A549 (cell line): Measurements from ENCODE around the gene SETBP1.

Experiments used
- BHLHE40 ChIP-seq: IDR thresholded peaks from 2 replicates; pipeline ENCODE4 v1.6.1; 2012; ENCODE audit warnings: low read depth, low read length, inconsistent platforms
- CHD2 ChIP-seq: fragments of 150-350 bp; IDR thresholded peaks from 2 replicates; pipeline ENCODE4 v1.6.1; 2014; ENCODE audit warnings: low read length; ENCODE audit not compliant: partially characterized antibody
- EP300 ChIP-seq, 2 experiments: fragments of >200 bp; sonication (Bioruptor Twin); formaldehyde crosslinking; IDR thresholded peaks; 2 replicates in 1 of 2; 3 replicates in 1 of 2; pipeline ENCODE4 v1.6.1; 2016 to 2017
- MAFK ChIP-seq: fragments of 450-650 bp; IDR thresholded peaks from 2 replicates; pipeline ENCODE4 v1.6.1; 2014; ENCODE audit not compliant: partially characterized antibody
- MYC ChIP-seq: IDR thresholded peaks from 2 replicates; pipeline ENCODE4 v1.6.1; 2012; ENCODE audit warnings: mild to moderate bottlenecking, inconsistent platforms, low read length, improper control_type of control experiment, borderline replicate concordance
- NR3C1 ChIP-seq: fragments of >200 bp; sonication (Bioruptor Twin); formaldehyde crosslinking; IDR thresholded peaks from 3 replicates; pipeline ENCODE4 v1.6.1; 2017
- POLR2A ChIP-seq: IDR thresholded peaks from 2 replicates; pipeline ENCODE4 v1.6.1; 2012; ENCODE audit warnings: mild to moderate bottlenecking, low read length
- POLR2AphosphoS2 ChIP-seq: conservative IDR thresholded peaks from 2 replicates; pipeline ENCODE4 v1.6.1; 2012; ENCODE audit warnings: low read length, improper control_type of control experiment, inconsistent platforms
- RAD21 ChIP-seq, 2 experiments: fragments of >200 bp in 1 of 2; sonication (Bioruptor Twin) in 1 of 2; formaldehyde crosslinking in 1 of 2; IDR thresholded peaks in 1 of 2; conservative IDR thresholded peaks in 1 of 2; 2 replicates in 1 of 2; 3 replicates in 1 of 2; pipeline ENCODE4 v1.6.1; 2012 to 2018; ENCODE audit warnings: inconsistent platforms in 1 of 2
- SMC3 ChIP-seq: fragments of >200 bp; sonication (Bioruptor Twin); formaldehyde crosslinking; IDR thresholded peaks from 3 replicates; pipeline ENCODE4 v1.6.1; 2018; ENCODE audit warnings: inconsistent platforms
- TF ChIP-seq, protein P1 (sequence below): fragments of >200 bp; sonication (Bioruptor Twin); formaldehyde crosslinking; IDR thresholded peaks from 3 replicates; pipeline ENCODE4 v1.5.1; 2016
- TF ChIP-seq, protein P2 (sequence below): fragments of 150-350 bp; IDR thresholded peaks from 2 replicates; pipeline ENCODE4 v1.6.1; 2014; ENCODE audit warnings: low read depth, mild to moderate bottlenecking, low read length
- TF ChIP-seq, protein P3 (sequence below): fragments of >200 bp; sonication (Bioruptor Twin); formaldehyde crosslinking; IDR thresholded peaks from 3 replicates; pipeline ENCODE4 v1.6.1; 2016
- TF ChIP-seq, protein P4 (sequence below): fragments of 450-650 bp; IDR thresholded peaks from 2 replicates; pipeline ENCODE4 v1.6.1; 2014; ENCODE audit warnings: antibody characterized with exemption

DNA sequence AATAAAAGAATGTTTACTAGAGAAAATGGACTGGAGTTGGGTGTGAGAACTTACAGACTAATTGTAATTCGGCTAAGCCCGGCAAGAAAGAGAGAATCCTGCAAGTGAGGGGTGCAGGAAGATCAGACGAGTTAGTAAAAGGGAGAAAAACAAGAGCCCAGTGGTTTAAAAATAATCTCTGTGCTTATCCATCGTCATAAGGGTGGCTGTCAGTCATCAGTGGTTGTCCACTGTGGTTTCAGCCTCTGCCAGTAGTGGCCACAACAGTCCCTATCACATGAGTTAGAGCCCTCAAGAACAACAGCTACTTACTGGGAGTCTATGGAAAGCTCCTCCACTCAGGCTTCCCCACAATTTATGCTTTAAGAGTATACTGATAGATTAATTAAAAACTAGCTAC lies 239.8 kb downstream of the SETBP1 start:
- TF ChIP-seq, protein P1, sequence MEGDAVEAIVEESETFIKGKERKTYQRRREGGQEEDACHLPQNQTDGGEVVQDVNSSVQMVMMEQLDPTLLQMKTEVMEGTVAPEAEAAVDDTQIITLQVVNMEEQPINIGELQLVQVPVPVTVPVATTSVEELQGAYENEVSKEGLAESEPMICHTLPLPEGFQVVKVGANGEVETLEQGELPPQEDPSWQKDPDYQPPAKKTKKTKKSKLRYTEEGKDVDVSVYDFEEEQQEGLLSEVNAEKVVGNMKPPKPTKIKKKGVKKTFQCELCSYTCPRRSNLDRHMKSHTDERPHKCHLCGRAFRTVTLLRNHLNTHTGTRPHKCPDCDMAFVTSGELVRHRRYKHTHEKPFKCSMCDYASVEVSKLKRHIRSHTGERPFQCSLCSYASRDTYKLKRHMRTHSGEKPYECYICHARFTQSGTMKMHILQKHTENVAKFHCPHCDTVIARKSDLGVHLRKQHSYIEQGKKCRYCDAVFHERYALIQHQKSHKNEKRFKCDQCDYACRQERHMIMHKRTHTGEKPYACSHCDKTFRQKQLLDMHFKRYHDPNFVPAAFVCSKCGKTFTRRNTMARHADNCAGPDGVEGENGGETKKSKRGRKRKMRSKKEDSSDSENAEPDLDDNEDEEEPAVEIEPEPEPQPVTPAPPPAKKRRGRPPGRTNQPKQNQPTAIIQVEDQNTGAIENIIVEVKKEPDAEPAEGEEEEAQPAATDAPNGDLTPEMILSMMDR = no peak
- TF ChIP-seq BHLHE40 = no peak
- TF ChIP-seq RAD21 (conservative IDR thresholded peaks at IDR 0.05 in 1 of 2, IDR thresholded peaks at IDR 0.05 in 1 of 2) = no peak
- no peak for TF ChIP-seq CHD2
- TF ChIP-seq POLR2A = no peak
- TF ChIP-seq EP300 (IDR thresholded peaks at IDR 0.05) = no peak
- TF ChIP-seq MAFK = no peak
- TF ChIP-seq, protein P2, sequence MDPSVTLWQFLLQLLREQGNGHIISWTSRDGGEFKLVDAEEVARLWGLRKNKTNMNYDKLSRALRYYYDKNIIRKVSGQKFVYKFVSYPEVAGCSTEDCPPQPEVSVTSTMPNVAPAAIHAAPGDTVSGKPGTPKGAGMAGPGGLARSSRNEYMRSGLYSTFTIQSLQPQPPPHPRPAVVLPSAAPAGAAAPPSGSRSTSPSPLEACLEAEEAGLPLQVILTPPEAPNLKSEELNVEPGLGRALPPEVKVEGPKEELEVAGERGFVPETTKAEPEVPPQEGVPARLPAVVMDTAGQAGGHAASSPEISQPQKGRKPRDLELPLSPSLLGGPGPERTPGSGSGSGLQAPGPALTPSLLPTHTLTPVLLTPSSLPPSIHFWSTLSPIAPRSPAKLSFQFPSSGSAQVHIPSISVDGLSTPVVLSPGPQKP = no peak
- TF ChIP-seq, protein P3, sequence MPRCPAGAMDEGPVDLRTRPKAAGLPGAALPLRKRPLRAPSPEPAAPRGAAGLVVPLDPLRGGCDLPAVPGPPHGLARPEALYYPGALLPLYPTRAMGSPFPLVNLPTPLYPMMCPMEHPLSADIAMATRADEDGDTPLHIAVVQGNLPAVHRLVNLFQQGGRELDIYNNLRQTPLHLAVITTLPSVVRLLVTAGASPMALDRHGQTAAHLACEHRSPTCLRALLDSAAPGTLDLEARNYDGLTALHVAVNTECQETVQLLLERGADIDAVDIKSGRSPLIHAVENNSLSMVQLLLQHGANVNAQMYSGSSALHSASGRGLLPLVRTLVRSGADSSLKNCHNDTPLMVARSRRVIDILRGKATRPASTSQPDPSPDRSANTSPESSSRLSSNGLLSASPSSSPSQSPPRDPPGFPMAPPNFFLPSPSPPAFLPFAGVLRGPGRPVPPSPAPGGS = no peak
- no peak for TF ChIP-seq MYC
- no peak for TF ChIP-seq SMC3
- TF ChIP-seq POLR2AphosphoS2 = no peak
- TF ChIP-seq NR3C1 = no peak
- TF ChIP-seq, protein P4, sequence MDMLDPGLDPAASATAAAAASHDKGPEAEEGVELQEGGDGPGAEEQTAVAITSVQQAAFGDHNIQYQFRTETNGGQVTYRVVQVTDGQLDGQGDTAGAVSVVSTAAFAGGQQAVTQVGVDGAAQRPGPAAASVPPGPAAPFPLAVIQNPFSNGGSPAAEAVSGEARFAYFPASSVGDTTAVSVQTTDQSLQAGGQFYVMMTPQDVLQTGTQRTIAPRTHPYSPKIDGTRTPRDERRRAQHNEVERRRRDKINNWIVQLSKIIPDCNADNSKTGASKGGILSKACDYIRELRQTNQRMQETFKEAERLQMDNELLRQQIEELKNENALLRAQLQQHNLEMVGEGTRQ = no peak
